Measurements from ENCODE around the gene NEURL4. TPM values are rescaled to one million over a fixed set of nuclear protein-coding genes. Genes with fewer than 3 reads are reported as not detected.

Gene NEURL4
- total RNA-seq, 4 donors from 2014 or later, result 27.8 to 109 (median 35.0) TPM

- Histone ChIP-seq H3K36me3 (no peaks in the 10 kb centered on the region), H3K9me3 (no peaks in the 10 kb centered on the region), H3K27ac (peak within 1 kb of the TSS; percentile 70 to 91 (median 89)), H3K4me1 (peaks cover 26 to 56% (median 47%) of the 10 kb centered on the region in 4 donors), H3K4me3 (peak within 1 kb of the TSS in 3 of 4 donors; percentile 25 to 46 (median 40)), H3K27me3 (peaks cover 25% of the 10 kb centered on the region)
- intact Hi-C loops (cut with DNase I; ENCODE audit: low total_unique reads), result no loop called here
- DNase-seq, result peak; percentile 96
- WGBS, 2 donors (ENCODE audit: low coverage in 1 of 2), result 2% methylated on average over 21 of the region's 57 CpGs; no CpG with 5 or more reads in 1 of the 2 donors
- TF ChIP-seq POLR2AphosphoS5 (IDR thresholded peaks at IDR 0.05) (peak; percentile 47 to 93 (median 84)), CTCF (IDR thresholded peaks at IDR 0.05) (peak in 1 of 5 experiments; percentile 46), EP300 (IDR thresholded peaks at IDR 0.05; ENCODE audit: low read depth) (peak; percentile 97), POLR2A (IDR thresholded peaks at IDR 0.05) (peak; percentile 87)
- in situ Hi-C loops (cut with MboI; ENCODE audit: low pct_ligation_motif_present in 1 of 4, low pct_unique_long_range_greater_than_20kb in 1 of 4, low sequenced_read_pairs in 3 of 4), result loop anchor here in 2 of 4 donors (25.0 kb wide), 1 partner anchor 257 kb away; the partner anchor contains the start of genes SLC16A11 (in 2 of the 2) and SLC16A13 (in 2 of the 2)
These were observed 34.5 kb downstream of the NEURL4 start, which contains the start of gene YBX2 for GRCh38 chr17:7294614-7295153. YBX2 (minus strand) TSS chr17:7294639; CDS start chr17:7294500, 139 bp downstream.

DNA sequence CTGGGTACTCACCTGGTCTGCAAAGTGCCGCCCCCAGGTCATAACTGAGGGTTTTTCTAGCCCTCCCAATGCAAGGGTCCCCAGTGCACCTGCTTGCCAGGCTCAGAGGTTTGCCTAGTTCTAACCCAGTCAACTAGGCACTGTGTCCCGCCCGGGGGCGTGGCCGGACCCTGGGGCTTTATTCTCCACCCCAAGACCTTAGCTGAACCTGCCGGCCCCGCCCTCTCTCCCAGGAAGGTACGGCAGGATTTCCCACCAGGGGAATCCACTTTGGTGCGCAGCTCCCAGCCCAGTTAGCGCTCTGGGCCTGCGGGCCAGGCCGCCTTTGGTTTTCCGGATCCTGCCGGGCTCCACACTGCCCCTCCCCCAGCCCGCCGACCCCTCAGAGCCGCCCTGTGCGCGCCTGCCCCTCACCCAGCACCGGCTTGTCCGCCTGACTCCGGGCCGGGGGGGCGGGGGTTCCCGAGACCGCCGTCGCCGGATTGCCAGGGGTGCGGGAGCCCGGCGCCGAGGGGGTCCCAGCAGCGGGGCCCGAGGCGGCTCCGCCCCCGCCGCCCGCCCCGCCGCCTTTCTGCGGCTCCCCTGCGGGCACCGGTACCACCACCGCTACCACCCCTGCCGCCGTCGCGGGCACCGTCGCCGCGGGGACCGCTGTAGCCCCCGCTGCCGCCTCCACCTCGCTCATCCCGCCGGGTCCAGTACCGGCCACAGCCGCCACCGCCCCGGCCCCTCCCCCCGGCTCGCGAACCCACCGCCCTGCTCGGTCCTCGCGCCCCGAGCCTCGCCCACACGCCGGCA is 35.1 kb downstream of the NEURL4 start:
- Histone ChIP-seq H3K4me1 (peaks cover 26 to 56% (median 47%) of the 10 kb centered on the region in 4 donors), H3K27ac (peak overlapping the region; percentile 70 to 91 (median 89)), H3K27me3 (peaks cover 25% of the 10 kb centered on the region), H3K9me3 (no peaks in the 10 kb centered on the region), H3K4me3 (peak overlapping the region in 3 of 4 donors; percentile 25 to 46 (median 40)), H3K36me3 (no peaks in the 10 kb centered on the region)
- DNase-seq, result peak; percentile 91
- peak; percentile 4 to 61 (median 21) for TF ChIP-seq POLR2AphosphoS5 (IDR thresholded peaks at IDR 0.05)
- TF ChIP-seq POLR2A (IDR thresholded peaks at IDR 0.05), result peak; percentile 49
- no peak for TF ChIP-seq CTCF (IDR thresholded peaks at IDR 0.05)
- no peak for TF ChIP-seq EP300 (IDR thresholded peaks at IDR 0.05; ENCODE audit: low read depth)
- 9% methylated on average over 56 of the region's 75 CpGs; no CpG with 5 or more reads in 1 of the 2 donors for WGBS, 2 donors (ENCODE audit: low coverage in 1 of 2)
- intact Hi-C loops (cut with DNase I; ENCODE audit: low total_unique reads) (no loop called here), in situ Hi-C loops (cut with MboI; ENCODE audit: low pct_ligation_motif_present in 1 of 4, low pct_unique_long_range_greater_than_20kb in 1 of 4, low sequenced_read_pairs in 3 of 4) (loop anchor here in 2 of 4 donors (25.0 kb wide), 1 partner anchor 257 kb away; the partner anchor contains the start of genes SLC16A11 (in 2 of the 2) and SLC16A13 (in 2 of the 2))

- H3K36me3 ChIP-seq, result no peaks in the 10 kb centered on the region
- no peaks in the 10 kb centered on the region for H3K9me3 ChIP-seq
- WGBS, 2 donors (ENCODE audit: low coverage in 1 of 2), result 30 to 69% methylated on average over 2 to 11 of the region's 11 CpGs
- peak overlapping the region in 3 of 4 donors; percentile 88 to 91 (median 90) for H3K27ac ChIP-seq
- DNase-seq, result no peak
- in situ Hi-C loops (cut with MboI; ENCODE audit: low pct_ligation_motif_present in 1 of 4, low pct_unique_long_range_greater_than_20kb in 1 of 4, low sequenced_read_pairs in 3 of 4) (loop anchor here in 2 of 4 donors (25.0 kb wide), 1 partner anchor 256 kb away; the partner anchor contains the start of genes SLC16A11 (in 2 of the 2) and SLC16A13 (in 2 of the 2)), intact Hi-C loops (cut with DNase I; ENCODE audit: low total_unique reads) (no loop called here)
- TF ChIP-seq POLR2AphosphoS5 (IDR thresholded peaks at IDR 0.05) (no peak), CTCF (IDR thresholded peaks at IDR 0.05) (no peak), EP300 (IDR thresholded peaks at IDR 0.05; ENCODE audit: low read depth) (no peak), POLR2A (IDR thresholded peaks at IDR 0.05) (no peak)
- H3K4me1 ChIP-seq, result peaks cover 26 to 56% (median 47%) of the 10 kb centered on the region in 4 donors
- H3K4me3 ChIP-seq, result peak overlapping the region in 1 of 4 donors; percentile 46
- peaks cover 25% of the 10 kb centered on the region for H3K27me3 ChIP-seq
These were observed 36.0 kb downstream of the NEURL4 start for GRCh38 chr17:7293159-7293558.
